GM21825 (cell line): ENCODE data around the gene HIF1AN.

Experiments
- ATAC-seq: cut with Tn5 transposase; IDR thresholded peaks from one replicate; pipeline ENCODE4 v1.9.1; 2021; ENCODE audit warnings: mild to moderate bottlenecking, moderate library complexity; ENCODE audit not compliant: unreplicated experiment

Gene HIF1AN

DNA sequence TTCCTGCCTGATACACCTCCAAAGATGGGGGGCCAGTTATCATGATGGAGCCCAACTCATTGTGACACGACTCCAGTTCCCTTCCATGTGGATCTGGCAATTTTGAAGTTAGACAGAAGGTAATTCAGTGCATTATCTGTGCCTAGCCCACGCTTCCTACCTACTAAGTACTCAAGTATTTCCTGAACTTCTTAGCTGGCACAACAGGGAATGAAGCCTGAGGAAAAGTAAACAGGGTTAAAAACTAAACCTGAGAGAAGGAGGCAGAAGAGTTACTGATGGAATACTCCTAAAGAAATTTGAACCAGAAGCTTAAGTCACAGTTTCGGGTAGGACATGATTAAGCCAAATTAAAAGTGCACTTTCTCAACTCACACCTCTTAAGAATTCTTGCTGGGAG is 14.9 kb upstream of the HIF1AN start:
- no peak for ATAC-seq

DNA sequence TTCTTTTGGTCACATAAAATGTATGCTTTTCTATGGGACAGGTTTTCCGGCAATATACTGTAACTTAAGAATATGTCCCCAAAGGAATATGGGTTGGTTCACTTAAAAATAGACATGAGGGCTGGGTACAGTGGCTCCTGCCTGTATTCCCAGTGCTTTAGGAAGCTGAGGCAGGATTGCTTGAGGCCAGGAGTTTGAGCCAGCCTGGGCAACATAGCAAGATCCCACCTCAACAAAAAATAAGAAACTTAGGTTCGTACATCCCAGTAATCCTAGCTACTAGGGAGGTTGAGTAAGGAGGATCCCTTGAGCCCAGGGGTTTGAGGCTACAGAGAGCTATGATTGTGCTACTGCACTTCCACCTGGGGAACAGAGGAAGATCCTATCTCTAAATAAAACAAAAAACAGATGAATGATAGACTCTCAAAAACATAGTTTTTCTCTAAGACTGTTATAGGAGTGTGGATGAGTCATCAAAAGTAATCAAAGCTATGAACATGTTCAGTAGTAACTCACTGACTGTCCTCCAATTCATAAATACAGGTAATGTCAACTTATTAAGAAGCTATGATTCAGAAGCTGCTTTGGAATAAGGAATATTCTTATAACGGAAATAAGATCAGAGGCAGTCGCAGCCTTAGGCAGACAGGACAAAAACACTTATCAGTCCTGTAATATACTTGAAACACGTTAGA is 13.5 kb upstream of the HIF1AN start:
- ATAC-seq = no peak

DNA sequence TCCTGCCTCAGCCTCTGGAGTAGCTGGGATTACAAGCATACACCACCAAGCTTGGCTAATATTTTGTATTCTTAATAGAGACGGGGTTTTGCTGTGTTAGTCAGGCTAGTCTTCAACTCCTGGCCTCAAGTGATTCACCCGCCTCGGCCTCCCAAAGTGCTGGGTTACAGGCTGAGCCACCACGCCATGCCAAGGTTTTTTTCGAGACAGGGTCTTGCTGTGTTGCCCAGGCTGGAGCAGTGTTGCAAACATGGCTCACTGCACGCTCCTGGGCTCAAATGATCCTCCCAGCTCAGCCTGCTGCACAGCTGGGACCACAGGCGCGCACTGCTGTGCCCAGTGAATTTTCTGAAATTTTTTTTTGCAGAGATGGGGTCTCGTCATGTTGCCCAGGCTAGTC is 12.8 kb upstream of the HIF1AN start:
- ATAC-seq = no peak

DNA sequence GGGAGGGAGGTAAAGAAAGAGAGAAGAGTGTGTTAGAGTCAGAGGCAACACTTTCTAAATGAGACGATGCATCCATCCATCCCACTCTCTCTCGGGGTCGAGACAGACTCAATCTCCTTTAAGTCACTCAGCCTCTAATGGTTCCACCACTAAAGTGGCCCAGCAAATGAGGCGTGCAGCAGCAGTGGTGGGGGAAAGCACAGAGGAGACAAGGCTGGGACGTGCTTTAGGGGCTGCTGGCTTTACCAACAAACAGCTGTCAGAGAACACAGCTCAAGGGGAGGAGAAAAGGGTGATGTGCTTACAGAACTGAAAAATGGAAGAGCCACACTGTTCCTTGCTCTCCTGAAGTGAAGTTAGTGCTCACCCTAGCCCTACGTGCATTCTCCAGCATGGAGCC is 11.5 kb upstream of the HIF1AN start:
- no peak for ATAC-seq

DNA sequence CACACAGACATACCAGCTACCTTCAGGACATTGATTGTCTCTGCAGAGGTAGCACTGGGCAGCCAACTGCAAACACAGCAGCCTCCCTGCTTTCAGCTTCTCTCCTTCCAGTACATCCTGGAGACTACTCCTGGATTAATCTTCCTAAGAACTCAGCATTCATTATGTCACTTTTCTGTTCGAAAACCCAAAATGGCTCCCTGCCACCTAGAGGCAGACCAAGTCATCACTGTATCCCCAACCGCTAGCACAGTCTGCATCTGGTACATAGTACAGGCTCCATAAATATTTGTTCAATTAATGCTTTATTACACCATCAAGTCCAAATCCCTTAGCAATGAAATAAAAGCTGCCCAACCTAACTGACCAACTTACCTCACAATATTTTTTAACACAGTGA is 11.1 kb upstream of the HIF1AN start:
- no peak for ATAC-seq

DNA sequence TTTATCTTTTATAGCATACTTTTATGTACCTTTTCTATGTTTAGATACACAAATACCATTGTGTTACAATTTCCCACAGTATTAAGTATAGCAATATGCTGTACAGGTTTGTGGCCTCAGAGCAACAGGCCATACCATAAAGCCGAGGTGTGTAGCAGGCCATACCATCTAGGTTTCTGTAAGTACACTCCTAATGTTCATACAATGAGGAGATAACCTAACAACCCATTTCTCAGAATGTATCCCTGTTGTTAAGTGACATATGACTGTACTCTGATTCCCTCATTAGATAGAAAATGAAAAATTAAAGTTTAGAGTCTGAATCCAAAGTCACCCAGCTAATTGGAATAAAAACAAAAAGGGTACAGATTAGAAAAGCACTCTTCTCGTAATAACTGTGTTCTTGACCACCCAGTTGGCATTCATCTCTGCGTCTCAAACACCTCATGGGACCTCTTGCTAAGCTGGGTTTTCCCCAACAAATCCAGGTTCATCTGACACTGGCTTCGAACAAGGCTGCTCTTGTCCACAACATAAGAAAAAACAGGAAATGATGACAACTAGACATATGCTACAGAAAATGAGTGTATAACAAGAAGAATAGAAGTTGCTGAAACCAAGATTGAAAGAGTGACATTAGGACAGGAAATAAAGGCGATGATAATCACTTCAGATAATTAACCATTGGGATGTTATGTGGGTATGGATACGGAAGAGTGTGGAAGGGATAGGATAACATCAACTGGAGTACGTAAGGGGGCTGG is 7.4 kb upstream of the HIF1AN start:
- ATAC-seq = no peak

DNA sequence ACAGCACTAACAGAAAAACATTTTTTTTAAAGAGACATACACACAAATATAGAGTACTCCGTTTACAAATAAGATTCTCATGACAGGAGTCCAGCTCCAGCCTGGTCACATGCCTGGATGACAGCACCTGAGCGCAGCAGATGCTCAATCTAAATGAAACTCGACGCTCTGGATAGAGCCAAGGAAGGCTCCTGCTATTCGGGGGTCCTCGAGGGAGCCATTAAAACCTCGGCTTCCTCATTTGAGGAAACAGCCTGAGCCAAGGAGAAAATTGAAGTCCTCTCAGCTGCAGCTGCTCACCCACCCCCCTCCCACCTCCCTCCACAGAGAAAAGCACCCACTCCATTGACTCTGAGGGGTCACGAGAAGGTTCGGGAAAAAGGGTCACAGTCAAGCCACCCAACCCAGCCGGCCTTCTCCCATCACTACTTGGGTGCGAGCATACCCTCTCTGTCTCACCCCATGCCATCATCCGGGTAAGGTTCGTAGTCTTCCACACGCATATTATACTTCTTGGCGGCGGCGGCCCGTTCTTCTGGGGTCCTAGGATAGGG is 6.7 kb upstream of the HIF1AN start:
- ATAC-seq = peak; percentile 12

DNA sequence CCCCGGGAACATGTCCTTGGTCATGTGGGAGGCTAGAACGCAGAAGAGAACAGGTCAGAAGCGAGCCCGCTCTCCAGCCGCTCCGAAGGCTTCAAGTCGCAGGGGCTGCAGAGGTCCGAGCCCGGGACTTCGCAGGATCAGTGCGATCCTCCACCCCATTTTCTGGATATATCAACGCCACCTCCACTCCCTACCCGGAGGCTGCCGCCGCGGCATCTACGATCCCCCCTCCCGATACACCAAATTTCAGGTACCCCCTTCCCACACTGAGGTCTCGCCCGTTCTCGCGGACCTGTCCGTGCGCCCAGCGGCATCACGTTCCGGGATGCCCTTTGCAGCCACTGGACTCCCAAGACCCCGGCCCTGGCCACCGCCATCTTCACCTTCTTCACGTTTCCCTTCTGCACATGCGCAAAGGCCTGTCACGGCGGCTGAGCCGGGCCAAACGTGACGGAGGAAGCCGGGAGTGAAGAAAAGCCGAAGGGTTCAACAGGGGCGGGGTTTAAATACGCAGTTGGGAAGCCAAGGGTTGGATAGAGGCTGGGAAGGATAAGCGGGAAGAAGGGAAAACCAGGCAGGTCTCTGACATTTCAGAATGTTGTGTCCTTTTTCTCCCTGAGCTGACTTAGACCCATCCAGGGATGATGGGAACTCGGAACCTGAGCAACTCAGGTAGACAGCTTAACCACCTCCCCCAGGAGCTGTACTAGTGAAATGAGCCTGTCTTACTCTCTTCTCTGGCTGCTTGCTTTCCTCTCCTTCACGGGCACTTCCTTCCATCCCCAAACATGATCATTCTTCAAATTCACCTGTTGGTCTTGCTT is 6.1 kb upstream of the HIF1AN start, which contains the start of gene NDUFB8:
Gene NDUFB8, minus strand, starts transcription at position 397 of the 824 bp plus-strand sequence. Its CDS starts 20 bp downstream, at position 377.
- peak; percentile 58 for ATAC-seq

DNA sequence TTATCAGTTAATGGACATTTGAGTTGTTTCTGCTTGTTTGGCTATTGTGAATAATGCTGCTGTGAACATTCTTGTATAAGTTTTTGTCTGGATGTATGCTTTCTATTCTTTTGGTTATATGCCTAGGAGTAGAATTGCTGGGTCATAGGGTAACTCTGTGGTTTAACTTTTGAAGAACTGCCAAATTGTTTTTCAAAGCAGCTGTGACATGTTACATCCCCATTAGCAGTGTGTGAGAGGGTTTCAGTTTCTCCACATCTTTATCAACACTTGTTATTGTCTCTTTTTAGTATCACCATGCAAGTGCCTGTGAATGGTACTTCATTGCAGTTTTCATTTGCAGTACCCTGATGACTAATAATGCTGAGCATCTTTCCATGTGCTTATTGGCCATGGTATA is 4.0 kb upstream of the HIF1AN start:
- ATAC-seq = no peak

DNA sequence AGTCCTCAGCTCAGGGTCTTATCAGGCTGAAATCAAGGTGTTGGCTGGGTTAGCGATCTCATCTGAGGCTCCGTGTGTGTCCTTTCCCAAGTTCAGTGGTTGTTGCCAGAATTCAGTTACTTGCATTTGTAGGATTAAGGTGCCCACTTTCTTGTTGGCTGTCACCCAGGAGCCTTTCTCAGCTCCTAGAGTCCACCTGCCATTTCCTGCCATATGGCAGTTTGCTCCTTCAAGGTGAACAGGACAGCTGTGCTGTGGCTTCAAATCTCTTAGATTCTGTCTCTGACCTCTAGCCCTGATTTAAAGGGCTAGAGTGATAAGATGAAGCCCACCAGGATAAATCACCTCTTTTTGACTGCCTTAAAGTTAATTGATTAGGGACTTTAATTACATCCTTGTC is 1.0 kb upstream of the HIF1AN start:
- ATAC-seq = no peak

DNA sequence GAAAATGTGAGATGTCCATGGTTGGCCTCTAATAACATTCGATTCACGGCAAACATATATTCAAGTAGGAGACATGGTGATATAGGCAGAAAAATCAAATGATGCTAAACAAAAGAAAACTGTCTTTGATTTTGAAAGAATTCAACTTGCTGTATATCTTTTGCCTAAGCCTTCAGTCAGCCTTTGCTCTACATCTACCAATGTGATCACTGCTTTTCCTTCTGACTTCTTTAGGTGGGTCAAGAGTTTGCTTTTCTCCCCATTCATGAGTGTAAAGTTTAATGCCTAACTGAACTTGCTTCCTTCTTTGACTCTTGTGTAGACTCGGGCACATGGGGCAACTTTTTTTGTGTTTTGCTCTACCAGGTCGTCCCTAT is 417 bp upstream of the HIF1AN start:
- ATAC-seq = peak; percentile 1

DNA sequence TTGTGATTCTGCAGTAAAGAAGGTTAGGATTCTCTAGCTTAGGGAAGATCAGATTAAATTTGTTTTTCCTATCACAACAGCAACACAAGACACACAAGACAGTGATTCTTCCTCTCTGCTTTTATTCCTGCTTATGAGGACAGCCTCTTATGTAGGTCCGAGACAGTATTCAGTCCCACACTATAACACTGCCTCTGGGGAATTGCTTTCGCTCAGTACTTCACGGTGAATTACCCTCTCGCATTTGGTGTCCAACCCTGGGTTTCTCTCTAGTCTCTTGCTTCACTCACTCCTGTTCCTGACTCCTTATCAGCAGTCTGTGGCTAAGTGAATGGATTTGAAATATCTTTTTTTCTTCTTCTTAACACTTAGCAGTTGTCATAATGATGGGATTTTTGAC is 1.7 kb downstream of the HIF1AN start:
- ATAC-seq = no peak

DNA sequence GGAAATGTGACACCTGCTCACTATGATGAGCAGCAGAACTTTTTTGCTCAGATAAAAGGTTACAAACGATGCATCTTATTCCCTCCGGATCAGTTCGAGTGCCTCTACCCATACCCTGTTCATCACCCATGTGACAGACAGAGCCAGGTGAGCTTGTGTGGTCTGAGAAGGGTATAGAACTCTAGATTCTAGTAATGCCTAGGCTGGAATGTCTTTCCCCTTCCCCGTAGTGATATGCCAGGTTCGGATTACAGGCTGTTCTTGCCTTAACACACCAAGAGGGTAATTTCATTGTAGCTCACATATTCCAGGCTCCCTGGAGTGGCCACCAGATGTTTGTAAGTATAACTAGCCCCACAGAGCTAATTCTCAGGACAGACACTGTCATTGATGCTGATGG is 9.2 kb downstream of the HIF1AN start:
- no peak for ATAC-seq

DNA sequence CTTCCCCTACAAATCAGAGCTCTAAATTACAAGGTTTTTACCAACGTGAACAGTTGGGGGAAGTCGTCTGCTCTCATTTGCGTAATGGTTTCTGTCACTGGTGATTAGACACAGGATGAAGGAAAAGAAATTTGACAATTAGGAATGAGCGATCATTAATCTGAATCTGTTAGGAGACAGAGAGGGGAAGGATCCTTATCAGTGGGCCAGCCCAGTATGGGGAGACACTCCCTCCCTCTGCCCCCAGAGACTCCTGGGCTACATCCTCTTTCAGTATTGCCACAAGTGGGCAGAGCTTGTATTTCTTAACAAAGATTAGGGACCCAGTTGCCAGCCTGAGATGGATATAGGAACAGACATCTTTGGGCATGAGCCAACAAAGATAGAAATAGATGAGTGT is 15.5 kb downstream of the HIF1AN start:
- ATAC-seq = no peak

DNA sequence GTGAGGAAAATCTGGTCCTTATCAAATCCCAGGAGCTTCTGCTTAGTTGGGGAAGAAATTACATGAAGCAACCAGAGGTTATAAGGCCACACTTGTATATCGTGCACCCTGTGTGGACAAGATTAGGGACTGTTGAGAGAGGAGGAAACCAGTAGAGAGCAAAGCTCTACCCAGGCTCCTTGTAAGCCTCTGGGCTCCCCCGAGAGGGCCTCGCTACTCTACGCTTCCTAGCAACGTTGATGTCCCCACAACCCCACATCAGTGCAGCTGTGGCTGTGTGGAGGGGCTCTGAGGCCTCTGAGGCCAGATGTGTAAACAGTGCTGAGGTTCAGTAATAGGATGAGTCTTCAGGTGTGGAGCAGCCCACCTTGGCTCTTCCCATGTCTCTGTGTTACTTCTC is 16.0 kb downstream of the HIF1AN start:
- no peak for ATAC-seq

DNA sequence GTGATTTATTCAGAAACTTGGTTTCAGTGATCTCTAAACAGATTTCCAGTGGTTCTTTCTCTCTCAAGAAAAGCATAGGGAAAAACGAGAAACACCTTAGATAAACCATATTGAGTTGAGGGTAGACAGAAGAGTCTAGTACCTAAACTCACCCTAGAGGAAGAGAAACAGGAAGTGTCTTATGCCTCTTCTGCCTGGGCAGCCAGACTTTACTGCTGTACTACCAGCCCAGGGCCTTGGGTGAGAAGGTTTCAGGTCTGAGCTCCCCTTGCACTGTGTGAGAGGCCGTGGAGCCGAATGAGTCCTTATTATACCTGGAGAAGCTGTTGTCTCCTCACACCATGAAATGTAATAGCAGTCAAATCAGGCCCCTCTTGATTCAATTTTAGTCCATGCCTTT is 18.2 kb downstream of the HIF1AN start:
- no peak for ATAC-seq

DNA sequence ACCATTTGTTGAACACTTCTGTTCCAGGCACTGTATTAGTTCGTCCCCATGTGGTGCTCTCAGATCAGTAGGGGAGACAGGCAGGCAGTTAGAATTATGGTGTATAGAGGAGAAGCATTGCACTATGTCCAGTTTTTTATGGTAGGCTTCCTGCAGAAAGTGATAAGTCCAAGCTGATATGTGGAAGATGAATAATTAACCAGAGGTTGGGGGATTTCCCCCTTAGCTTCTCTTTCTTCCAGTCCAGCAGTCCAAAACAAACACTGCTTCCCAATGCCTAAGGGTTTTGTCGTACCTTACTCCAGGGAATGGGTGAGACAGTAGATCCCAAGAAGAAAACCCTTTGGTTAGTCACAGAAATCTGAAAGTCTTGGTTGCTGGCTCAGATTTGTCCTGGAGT is 19.2 kb downstream of the HIF1AN start:
- ATAC-seq = no peak

DNA sequence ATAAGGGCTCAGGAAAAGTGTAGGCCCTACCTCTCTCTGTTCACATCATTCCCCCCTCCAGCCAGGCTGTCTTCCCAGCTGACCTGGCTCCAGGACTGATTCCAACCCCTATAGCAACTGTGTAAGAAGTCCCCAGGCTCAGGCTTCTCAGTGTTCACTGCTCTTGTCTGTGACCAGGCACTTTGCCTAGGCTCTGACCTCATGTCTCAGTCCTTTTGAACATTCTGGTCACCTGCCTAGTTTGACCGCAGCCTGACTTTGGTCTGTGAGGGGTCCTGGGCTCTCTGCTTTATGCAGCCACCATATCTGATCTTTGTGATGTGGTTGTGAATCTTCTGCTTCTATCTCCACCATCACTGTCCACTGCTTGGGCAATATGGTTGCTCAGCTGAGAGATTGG is 24.5 kb downstream of the HIF1AN start:
- no peak for ATAC-seq

DNA sequence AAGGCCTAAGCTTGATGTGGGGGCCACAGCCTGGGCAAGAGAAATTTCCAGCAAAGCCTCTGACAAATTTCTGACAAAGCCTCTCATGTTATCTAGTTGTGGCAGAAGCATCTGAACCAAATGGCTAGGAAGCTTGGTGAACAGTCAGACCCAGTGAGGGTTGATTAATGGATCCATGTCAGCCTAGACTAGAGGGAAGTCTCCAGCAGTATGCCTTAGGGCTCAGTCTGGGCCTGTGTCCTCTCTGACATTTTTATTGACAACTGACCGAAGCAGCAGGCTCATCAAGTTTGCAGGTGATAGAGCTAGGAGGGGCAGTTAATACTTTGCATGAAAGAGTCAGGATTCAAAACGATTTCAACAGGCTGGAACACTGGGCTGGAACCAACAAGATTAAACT is 25.3 kb downstream of the HIF1AN start:
- no peak for ATAC-seq

DNA sequence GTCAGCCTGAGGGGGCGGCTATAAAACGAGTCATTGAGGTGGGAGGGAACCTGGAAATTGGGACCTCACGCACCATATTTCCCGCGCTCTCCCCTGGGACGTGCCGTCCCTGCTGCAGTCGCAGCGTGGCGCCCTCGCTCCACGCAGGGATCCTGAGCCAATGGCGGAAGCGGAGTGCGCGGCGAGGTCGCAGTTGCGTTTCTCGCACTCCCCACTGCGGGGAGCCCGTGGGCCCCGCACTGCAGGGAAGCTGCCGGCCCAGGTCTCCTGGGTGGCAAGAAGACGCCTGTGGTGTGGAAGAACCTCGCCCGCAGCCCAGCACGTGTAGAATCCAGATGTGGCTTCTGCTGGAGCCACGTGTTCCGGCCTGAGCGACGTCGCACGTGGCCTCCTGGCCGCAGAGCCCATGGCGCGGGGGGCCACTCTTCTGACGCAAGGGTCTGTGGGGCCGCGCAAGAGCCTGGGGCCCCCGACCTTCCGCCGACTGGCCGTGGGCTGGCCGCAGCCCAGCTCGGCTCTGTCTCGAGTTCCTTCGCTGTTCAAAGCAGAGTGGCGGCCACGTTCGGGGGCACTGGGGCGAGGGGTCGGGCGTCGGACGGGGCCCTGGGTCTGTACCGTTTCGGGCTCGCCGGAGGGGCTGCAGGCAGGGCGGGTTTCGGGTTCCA is 26.4 kb downstream of the HIF1AN start:
- peak; percentile 80 for ATAC-seq
